NCI-H2029 treated with DMSO at 0.1 percent for 48 hours (cell line): Measurements from ENCODE around the gene POLR2E.

Experiments used
- DNase-seq: peaks from one replicate; lab custom pipeline; 2025; lab: John Stamatoyannopoulos, UW

Gene POLR2E

DNA sequence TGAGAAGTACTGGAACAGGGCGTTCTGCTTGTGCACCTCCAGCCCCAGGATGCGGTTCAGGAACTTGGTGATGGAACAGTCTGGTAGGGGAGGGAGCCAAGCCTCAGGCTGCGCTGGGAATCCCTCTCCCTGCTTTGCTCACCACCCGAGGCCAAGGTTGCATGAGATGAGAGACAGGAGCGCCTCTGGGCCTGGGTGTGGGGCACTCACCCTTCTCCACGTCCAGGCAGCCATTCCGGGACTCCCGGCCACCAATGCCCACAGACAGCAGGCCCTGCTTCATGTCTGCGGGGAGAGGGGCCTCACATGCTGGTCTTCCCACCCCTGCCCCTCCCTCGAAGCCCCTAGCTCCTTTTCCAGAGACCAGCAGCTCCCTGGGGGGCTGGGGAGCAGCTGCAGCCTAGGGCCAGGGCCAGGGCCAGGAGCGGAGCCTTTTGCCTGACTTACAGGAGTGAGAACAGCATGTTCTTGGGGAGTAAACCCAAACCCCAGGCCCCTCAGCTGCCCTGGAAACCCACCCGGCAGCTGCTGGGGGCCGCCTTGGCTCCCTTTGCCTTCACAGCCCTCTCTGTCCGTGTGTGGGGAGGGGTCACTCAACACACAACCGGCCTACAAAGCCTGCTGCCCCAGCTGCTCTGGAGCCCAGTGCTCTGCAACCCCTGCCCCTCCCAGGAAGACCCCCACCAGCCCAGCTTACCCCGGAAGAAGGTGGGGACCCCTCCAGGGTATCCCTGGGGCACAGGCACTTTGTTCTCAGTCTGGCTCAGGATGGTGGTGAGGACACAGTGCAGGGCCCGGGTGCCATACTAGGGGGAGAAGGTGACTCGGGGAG lies 15.8 kb upstream of the POLR2E start:
- DNase-seq = no peak

DNA sequence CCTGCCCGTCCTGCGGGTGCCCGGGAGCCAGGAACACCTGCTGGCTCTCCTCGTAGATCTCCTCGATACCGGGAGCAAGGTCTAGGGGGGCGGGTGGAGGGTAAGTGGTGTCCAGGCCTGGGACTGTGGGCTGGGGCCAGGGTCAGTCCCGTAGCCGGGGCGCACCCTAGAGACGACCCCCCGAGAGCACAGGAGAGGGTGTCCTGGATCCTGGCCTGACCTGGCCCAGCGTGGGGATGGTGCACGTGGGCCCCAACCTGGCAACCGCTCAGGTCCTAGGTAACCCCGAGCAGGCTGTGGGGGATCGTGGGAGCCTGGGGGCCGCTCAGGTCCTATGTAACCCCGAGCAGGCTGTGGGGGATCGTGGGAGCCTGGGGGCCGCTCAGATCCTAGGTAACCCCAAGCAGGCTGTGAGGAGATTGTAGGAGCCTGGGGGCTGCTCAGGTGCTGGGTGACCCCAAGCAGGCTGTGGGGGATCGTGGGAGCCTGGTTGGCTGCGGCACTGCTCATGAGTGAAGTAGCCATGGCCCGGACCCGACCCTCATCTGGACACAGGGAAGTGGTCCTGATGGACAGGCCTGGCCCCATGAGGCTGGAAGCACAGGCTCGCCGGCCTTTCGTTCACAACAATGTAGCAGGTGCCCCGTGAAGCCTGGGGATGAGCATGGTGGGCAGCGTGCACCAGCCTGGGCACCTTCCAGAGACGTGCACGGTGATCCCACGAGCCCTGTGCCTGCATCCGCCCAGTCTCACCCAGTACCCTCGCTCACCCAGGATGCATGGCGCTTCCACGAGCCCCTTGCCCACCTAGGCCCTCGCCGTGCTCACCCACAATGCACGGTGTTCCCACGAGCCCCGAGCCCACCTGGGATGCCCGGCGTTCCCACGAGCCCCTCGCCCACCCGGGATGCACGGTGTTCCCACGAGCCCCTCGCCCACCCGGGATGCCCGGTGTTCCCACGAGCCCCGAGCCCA lies 14.8 kb upstream of the POLR2E start:
- no peak for DNase-seq

DNA sequence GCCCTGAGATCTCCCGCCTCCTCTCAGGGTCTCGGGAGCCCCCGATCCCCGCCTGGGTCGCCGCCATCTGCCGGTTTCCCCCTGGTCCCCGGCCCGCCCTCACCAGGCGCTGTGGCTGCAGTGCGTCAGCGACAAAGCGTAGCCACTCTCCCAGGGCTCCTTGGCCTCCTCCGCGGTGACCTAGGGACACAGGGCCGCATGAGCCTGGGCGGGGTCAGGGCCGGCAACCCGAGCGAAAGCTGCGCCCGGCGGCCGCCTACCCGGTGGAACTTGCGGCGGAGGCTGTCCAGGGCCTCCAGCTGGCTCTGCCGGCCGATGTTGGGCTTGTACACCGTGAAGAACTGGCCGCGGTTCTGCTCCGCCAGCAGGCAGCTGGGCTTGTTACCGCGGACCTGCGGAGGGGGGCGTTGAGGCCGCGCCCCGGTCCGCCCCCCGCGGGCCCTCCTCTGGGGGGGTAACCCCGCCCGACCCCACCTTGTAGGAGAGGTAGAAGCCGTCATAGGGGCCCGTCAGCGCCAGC lies 13.9 kb upstream of the POLR2E start:
- no peak for DNase-seq

DNA sequence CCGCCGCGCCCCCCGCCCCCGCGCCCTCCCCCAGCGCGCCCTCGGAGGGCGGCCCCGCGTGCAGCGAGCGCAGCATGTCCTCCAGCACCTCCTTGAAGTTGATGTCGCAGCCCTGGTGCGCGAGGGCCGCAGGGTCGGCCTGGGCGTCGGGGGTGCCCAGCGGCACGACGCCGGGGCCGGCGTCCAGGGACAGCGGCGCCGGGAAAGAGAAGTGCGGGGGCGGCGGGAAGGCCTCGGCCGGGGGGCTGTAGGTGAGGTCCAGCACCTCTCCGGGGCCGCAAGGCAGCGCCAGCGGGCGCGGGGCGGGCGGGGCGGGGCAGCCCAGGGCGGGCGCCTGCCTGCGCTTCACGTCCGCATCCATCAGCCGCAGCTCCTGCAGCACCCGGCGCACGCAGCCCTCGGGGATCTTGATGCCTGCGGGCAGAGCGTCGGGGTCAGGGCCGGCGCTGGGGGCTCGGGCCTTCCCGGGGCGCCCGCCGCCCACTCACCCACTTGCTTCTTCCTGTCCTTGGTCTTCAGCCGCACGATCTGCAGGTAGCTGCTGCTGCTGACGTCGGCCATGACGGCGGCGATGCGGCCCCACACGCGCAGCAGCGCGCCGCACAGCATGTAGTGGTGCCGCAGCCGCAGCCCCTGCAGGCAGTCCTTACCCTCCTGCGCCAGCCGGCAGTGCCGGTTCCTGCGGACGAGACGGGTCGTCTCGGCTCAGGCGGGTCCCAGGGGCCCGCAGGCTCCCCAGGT lies 13.3 kb upstream of the POLR2E start:
- no peak for DNase-seq

DNA sequence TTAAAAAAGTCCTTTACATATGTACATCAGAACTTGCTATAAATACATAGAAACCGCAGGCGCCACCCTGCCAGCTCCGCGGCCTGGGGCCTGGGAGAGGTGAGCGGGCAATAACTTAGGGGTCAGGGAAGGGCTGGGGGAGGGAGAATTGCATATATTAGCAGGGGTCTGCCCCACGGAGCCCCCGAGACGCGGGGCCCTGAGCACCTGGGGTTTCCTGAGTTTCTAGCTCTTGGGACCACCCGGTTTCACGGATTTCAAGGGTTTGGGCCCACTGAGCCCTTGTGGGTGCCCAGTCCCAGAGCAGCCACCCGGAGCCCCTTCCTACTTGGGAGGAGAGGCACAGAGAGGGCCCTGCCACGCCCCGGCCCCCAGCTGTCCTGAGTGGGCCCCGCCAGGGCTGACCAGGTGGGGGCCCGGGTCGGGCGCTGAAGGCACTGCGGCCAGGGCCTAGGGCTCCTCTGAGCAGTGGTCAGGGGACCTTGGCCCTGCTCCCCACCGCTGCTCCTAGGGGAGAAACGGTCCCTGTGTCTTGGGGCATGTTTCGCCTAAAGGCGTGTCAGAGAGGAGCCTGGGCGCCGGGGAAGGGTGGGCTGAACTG lies 12.6 kb upstream of the POLR2E start:
- DNase-seq = no peak

DNA sequence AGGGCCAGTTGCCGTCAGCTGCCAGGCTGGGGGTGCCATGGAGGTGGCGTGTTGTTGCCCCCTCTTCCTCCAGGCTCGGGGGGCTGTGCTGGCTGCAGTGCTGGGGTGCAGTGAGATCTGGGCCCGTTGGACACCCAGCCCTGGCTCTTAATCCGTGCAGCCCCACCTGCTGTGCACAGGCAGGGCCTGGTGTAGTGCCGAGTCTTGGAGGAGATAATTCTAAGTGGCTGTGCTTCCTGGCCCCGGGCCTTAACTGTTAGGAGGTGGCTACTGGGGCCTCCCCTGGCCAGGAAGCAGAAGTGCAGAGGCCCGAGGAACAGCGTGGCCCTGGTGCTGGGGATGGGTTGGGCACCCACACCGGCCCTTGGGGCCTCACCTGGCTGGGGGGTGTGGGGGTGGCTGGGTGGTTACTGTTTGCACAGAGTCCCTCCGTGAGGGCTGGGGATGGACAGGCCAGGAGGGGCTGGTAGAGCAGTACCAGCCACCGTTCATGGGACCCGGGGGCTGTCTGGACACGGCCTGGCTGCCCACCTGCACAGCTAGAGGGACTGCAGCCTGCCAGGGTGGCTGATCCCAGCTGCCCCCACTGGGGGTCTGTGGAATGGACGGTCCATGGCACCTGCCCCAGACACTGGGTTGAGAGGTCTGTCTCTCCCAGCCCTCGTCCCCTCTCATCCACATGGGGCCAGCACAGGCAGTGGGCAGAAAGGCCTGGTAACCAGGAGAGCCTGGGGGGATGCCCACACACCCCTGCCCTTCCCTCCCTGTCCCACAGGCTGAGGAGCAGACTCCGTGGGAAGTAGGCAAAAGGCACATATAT lies 11.9 kb upstream of the POLR2E start:
- DNase-seq = no peak

DNA sequence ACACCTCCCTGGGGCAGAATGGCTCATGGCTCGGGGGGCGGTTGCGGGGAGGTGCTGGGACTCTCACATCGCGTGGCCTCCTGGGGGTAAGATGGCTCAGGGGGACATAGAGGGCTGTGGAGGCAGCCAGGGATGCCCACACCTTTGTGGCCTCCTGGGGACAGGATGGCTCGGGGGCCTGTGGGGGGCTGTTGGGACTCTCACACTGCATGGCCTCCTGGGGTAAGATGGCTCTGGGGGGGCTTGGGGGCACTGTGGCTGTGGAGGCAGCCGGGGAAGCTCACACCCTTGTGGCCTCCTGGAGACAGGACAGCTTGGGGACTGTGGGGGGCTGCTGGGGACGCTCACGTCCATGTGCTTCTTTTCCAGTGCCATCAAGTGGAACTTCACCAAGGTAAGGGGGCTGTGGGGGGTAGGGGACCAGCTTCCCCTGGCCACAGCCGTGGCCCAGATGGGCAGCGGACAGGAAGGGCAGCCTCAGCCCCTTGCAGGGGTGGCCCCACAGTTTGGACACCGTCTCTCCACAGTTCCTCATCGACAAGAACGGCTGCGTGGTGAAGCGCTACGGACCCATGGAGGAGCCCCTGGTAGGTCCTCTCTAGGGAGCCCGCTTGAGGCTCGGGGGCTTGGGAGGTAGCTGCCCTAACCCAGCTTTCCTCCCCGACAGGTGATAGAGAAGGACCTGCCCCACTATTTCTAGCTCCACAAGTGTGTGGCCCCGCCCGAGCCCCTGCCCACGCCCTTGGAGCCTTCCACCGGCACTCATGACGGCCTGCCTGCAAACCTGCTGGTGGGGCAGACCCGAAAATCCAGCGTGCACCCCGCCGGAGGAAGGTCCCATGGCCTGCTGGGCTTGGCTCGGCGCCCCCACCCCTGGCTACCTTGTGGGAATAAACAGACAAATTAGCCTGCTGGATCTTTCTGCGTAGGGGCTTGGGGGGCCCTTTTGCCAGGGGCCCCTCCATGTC lies 11.0 kb upstream of the POLR2E start:
- DNase-seq = no peak

DNA sequence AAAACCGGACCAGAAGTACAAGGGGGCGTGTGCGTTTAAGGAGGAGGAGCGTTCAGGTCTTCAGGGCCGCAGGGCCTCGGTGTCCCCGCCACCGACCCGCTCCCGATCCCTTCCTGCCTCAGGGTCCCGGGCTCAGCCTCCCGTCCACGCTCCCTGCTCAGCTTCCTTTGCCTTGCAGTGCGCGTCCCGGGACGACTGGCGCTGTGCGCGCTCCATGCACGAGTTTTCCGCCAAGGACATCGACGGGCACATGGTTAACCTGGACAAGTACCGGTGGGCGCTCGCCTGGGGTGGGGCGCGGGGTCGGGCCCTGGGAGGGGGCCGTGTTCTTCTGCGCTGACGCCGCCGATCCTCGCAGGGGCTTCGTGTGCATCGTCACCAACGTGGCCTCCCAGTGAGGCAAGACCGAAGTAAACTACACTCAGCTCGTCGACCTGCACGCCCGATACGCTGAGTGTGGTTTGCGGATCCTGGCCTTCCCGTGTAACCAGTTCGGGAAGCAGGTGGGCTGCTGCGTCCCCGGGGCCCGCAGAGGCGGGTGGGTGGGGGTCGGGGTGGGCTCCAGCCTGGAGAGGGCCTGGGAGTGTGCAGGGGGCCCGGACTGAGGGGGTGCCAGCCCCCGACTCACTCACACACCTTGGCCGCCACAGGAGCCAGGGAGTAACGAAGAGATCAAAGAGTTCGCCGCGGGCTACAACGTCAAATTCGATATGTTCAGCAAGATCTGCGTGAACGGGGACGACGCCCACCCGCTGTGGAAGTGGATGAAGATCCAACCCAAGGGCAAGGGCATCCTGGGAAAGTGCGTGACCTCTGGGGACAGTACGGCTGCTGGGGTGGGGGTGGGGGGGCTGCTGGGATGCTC lies 10.1 kb upstream of the POLR2E start:
- no peak for DNase-seq

DNA sequence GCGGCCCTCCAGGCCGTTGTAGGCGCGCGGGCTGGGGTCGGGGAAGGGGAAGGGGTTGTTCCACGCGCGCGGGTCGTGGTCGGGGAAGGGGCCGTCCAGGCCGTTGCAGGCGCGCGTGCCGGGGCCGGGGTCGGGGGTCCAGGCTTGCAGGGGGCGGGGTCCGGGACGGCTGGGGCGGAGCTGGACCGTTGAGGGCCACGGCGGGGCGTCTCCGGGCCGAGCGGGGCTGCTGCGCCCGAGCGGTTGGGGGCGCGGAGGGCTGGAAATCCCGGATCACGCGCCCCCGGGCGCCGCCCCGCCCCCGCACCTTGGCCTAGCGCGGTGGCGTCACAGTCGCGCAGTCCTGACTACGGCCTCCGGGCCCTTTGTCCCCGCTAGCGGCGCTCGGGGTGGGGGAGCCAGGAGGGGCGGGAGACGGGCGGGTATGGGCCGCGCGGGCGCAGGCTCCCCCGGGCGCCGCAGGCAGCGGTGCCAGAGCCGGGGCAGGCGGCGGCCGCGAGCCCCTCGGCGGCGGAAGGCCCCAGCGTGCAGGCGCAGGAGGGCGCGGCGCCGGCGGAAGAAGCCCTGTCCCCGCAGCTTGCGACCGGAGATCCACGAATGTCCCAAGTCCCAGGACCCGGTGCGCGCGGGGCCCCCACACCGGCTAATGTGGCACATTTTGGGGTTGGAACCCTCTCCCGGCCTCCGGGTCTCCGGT lies 9.3 kb upstream of the POLR2E start:
- no peak for DNase-seq

DNA sequence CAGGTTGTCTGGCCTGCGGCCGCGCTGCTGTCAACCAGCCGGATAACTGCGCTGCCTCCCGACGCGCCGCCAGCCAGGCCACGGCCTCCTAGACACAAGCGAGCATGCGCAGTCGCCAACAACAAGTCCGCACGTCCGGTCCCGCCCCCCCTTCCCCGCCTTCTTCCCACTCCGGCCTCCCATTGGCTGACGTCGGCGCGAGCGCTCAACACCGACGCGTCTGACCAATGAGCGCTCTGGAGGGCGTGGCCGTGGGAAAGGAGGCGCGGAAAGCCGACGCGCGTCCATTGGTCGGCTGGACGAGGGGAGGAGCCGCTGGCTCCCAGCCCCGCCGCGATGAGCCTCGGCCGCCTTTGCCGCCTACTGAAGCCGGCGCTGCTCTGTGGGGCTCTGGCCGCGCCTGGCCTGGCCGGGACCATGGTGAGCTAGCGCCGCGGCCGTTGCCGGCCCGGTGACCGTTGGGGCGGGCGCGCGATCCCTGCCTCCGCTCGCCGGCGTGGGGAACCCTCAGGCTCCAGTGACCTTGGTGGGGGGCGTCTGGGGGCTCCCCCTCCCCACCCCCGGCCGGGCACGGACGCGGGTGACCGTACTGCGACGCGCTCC lies 8.6 kb upstream of the POLR2E start, which contains the start of gene GPX4:
Gene GPX4, plus strand, starts transcription at position 287 of the 603 bp plus-strand sequence. Its CDS starts 50 bp downstream, at position 337.
- peak; percentile 92 for DNase-seq

DNA sequence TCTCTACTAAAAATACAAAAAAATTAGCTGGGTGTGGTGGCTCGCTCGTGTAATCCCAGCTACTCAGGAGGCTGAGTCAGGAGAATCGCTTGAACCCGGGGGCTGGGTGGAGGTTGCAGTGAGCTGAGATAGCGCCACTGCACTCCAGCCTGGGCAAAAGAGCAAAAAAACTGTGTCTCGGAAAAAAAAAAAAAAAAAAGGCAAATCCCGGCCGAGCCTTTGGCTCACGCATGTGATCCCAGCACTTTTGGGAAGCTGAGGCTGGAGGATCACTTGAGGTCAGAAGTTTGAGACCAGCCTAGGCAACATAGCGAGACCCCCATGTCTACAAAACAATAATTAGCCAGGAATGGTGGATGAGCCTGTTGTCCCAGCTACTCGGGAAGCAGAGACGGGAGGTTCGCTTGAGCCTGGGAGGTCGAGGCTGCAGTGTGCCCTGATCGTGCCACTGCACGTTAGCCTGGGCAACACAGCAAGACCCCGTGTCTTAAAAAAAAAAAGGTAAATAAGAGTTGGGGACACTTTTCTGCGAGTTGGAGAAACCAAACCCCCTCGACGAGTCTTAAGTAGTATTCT lies 8.0 kb upstream of the POLR2E start:
- no peak for DNase-seq

DNA sequence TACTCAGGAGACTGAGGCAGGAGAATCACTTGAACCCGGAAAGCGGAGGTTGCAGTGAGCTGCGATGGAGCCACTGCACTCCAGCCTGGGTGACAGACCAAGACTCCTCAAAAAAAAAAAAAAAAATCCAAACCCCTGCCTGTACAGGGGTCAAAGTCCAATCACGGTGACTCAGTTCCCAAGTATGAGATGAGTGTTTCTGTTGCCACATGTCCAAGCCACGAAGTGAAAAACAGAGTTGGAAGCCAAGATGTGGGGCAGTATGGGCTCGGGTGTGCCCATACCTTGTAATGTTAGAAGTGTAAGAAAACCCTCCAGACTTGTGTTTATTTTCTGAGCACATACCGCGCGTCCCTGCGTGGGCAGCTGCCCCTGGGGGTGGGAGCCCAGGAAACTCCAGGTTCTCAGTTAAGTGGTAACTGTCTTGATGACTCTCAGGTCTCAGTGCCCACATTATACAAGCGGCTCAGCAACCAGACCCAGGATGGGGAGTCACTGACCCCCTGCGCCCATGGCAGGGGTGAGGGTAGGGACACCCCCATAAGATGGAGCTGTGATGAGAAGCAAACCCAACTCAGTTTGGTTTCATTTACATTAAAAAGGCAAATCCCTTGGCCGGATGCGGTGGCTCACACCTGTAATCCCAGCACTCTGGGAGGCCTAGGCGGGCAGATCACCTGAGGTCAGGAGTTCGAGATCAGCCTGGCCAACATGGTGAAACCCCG lies 7.4 kb upstream of the POLR2E start:
- DNase-seq = no peak

DNA sequence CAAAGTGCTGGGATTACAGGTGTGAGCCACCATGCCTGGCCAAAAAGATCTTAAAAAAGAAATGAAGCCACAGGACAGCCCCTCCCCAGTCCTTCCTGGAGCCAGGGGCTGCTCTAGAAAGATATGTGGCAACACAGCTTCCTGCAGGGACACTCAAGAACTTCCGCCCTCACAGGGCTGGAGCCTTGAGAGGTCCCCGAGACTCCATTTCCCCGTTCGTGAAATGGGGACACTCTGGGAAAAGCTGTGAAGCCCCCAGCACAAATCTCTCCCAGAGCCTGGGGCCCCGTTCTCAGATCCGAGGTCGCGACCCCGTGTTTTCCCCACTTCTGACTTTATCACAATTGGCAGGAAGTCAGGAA lies 6.1 kb upstream of the POLR2E start:
- DNase-seq = no peak

DNA sequence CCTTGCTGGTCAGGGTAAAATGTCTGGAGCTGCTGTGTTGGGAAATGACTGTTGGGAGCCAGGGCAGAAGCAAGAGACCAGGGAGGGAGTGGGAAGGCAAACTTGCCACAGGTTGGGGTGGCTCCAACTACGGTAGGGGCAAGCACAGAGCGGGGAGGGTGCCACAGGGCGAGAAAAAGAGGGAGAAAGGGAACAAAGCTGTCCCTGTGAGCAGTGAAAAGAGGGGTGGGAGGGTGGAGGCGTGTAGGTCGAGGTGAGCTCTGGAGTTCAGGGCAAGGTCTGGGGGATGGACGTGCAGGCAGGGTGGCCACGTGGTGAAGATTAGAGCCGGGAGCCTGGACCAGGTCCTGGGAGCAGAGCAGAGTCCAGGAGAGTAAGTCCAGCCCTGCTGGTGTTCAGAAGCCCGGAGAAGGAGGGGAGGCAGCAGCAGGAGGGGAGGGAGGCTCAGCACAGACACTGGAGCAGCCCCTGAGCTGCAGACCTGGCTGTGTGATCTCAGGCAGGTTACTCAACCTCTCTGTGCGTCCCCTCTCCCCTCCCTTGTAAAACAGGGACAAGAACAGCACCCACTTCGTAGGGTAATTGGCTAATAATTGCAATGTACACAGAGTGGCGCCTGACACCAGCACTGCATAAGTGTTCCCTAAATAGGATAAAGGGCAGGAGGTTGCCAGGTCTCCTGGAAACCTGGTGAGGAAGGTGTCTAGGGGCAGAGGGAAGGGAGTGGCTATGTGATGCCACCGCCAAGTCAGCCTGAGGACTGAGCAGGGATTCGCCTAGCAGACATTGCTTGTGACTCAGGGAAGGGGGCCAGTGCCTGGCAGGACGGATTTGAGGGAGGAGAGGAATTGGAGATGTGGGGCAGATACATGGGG lies 3.2 kb upstream of the POLR2E start:
- DNase-seq = peak; percentile 70

DNA sequence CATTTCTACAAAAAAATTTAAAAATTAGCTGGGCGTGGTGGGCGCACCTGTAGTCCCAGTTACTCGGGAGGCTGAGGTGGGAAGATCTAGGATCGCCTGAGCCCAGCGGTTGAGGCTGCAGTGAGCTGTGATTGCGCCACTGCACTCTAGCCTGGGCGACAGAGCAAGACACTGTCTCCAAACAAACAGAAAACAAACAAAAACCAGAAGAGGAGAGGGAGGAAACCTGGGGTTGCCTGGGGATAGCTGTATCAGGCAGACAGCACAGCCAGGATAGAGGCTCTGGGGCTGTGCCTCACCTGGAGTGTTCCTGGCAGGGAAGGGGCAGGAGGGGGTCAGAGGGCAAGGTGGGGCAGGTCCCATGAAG lies 2.6 kb upstream of the POLR2E start:
- peak; percentile 53 for DNase-seq

DNA sequence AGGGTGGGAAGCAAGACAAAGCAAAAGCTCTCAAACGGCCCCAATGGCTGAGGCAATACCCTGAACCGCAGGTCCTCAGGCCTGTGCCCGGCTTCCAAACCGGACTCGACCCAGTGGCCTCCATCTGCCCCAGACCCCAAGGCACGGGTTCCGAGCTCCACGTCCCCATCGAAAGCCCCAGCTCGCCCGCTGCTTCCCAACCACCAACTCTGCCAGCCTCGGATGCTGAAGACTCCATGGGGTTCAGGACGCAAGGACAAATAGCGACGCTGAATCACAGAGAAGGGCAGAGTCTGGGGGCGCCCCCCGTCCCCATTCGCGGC lies 559 bp downstream of the POLR2E start:
- no peak for DNase-seq
